ENCODE results near the gene DNAJC13.

GRCh38 chr3:132433121-132433520, 15.8 kb downstream of the DNAJC13 start:
- TF ChIP-seq JUND (IDR thresholded peaks at IDR 0.05) (no peak), GABPA (IDR thresholded peaks at IDR 0.05 in 1 of 2, conservative IDR thresholded peaks at IDR 0.05 in 1 of 2) (no peak), TAF1 (conservative IDR thresholded peaks at IDR 0.05) (no peak), YY1 (IDR thresholded peaks at IDR 0.05) (no peak), RAD21 (IDR thresholded peaks at IDR 0.05) (no peak), SP1 (IDR thresholded peaks at IDR 0.05) (no peak), FOXA1 (IDR thresholded peaks at IDR 0.05) (no peak), EGR1 (IDR thresholded peaks at IDR 0.05; ENCODE audit: low read depth in 2 of 2) (no peak)
- TF ChIP-seq, protein P1, sequence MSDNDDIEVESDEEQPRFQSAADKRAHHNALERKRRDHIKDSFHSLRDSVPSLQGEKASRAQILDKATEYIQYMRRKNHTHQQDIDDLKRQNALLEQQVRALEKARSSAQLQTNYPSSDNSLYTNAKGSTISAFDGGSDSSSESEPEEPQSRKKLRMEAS (IDR thresholded peaks at IDR 0.05) = no peak
- TF ChIP-seq, protein P2, sequence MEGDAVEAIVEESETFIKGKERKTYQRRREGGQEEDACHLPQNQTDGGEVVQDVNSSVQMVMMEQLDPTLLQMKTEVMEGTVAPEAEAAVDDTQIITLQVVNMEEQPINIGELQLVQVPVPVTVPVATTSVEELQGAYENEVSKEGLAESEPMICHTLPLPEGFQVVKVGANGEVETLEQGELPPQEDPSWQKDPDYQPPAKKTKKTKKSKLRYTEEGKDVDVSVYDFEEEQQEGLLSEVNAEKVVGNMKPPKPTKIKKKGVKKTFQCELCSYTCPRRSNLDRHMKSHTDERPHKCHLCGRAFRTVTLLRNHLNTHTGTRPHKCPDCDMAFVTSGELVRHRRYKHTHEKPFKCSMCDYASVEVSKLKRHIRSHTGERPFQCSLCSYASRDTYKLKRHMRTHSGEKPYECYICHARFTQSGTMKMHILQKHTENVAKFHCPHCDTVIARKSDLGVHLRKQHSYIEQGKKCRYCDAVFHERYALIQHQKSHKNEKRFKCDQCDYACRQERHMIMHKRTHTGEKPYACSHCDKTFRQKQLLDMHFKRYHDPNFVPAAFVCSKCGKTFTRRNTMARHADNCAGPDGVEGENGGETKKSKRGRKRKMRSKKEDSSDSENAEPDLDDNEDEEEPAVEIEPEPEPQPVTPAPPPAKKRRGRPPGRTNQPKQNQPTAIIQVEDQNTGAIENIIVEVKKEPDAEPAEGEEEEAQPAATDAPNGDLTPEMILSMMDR (IDR thresholded peaks at IDR 0.05; ENCODE audit: low read depth, low read length, missing input control) = no peak
- TF ChIP-seq, protein P3, sequence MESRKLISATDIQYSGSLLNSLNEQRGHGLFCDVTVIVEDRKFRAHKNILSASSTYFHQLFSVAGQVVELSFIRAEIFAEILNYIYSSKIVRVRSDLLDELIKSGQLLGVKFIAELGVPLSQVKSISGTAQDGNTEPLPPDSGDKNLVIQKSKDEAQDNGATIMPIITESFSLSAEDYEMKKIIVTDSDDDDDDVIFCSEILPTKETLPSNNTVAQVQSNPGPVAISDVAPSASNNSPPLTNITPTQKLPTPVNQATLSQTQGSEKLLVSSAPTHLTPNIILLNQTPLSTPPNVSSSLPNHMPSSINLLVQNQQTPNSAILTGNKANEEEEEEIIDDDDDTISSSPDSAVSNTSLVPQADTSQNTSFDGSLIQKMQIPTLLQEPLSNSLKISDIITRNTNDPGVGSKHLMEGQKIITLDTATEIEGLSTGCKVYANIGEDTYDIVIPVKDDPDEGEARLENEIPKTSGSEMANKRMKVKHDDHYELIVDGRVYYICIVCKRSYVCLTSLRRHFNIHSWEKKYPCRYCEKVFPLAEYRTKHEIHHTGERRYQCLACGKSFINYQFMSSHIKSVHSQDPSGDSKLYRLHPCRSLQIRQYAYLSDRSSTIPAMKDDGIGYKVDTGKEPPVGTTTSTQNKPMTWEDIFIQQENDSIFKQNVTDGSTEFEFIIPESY (IDR thresholded peaks at IDR 0.05) = no peak

Data from liver (tissue), 3 donors.